Astrocyte of the spinal cord (primary cell): Measurements from ENCODE around the gene AP2M1.

Experiments
- DNase-seq: peaks from one replicate; pipeline ENCODE4 v3.0.0; 2011; ENCODE audit warnings: low read depth, low spot score
- H3K4me3 ChIP-seq: 2 replicates; pipeline ENCODE4 v1.5.1; 2011; ENCODE audit warnings: low read depth, mild to moderate bottlenecking, low read length, moderate library complexity
- CTCF ChIP-seq: IDR thresholded peaks from 2 replicates; pipeline ENCODE4 v1.5.1; 2012; ENCODE audit warnings: low read depth, mild to moderate bottlenecking, low read length, inconsistent platforms
- in situ Hi-C: cut with HindIII; loops from 2 replicates; pipeline ENCODE4 v1.10.0; 2017; ENCODE audit warnings: low sequenced_read_pairs

Gene AP2M1

GRCh38 chr3:184177331-184177731, 2.7 kb downstream of the AP2M1 start:
- peak overlapping the region; percentile 74 for H3K4me3 ChIP-seq
- TF ChIP-seq CTCF = no peak
- DNase-seq = peak; percentile 38
- in situ Hi-C loops = no loop called here

DNA sequence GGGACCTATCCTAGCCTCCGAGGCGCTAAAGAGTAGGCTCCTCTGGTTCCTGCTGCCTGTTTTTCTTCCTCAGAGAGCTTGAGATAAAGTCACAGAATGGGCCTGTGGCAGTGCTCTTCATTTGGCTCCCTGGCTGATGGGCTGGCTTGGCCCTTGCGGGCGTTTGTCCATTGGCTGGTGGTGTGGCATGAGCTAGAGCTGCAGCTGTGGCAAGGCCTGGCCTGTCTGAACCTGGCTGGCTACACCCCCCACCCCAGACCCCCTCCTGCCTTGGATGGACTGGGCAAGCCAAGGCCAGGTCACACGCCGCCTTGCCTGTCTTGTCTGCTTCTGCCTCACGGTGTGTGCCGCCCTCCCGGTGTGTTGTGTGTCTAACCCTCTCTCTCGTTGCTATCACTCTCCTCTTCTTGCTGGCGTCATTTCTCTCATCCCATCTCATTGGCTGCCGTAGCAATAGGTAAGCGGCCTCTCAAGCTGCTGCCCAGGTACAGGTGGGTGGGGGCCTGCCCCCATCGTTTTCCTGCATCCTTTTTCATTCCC, 3.2 kb downstream of the AP2M1 start:
- no peak for DNase-seq
- H3K4me3 ChIP-seq = no peak overlapping the region
- no peak for TF ChIP-seq CTCF
- in situ Hi-C loops = no loop called here

- no peak for TF ChIP-seq CTCF
Observed at GRCh38 chr3:184178521-184179138, 4.0 kb downstream of the AP2M1 start.

GRCh38 chr3:184180165-184180564, 5.5 kb downstream of the AP2M1 start:
- peak; percentile 67 for DNase-seq
- in situ Hi-C loops = no loop called here
- TF ChIP-seq CTCF = no peak
- no peak overlapping the region for H3K4me3 ChIP-seq

More at GRCh38 chr3:184178521-184179138, 4.0 kb downstream of the AP2M1 start:
- no peak overlapping the region for H3K4me3 ChIP-seq
- in situ Hi-C loops = no loop called here
- no peak for DNase-seq

GRCh38 chr3:184181596-184181995, 6.9 kb downstream of the AP2M1 start:
- DNase-seq = no peak
- in situ Hi-C loops = no loop called here
- TF ChIP-seq CTCF = no peak
- H3K4me3 ChIP-seq = no peak overlapping the region

DNA sequence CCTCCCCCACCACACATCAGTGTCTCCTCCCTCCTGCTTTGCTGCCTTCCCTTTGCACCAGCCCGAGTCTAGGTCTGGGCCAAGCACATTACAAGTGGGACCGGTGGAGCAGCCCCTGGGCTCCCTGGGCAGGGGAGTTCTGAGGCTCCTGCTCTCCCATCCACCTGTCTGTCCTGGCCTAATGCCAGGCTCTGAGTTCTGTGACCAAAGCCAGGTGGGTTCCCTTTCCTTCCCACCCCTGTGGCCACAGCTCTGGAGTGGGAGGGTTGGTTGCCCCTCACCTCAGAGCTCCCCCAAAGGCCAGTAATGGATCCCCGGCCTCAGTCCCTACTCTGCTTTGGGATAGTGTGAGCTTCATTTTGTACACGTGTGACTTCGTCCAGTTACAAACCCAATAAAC, 9.0 kb downstream of the AP2M1 start:
- in situ Hi-C loops = no loop called here

More for the DNA sequence above, 9.0 kb downstream of the AP2M1 start:
- no peak overlapping the region for H3K4me3 ChIP-seq
- no peak for TF ChIP-seq CTCF
- DNase-seq = no peak
